Keratinocyte (primary cell): ENCODE measurements around the gene CSNK1G1.

Source experiments
- CTCF ChIP-seq, 3 experiments: IDR thresholded peaks in 1 of 3; conservative IDR thresholded peaks in 1 of 3; optimal IDR thresholded peaks in 1 of 3; 2 replicates in 2 of 3; 3 replicates in 1 of 3; pipeline versions ENCODE3 to v1.5.1; 2011; ENCODE audit warnings: low read length in 3 of 3, mild to moderate bottlenecking in 3 of 3, moderate library complexity in 2 of 3, control low read depth in 1 of 3, inconsistent platforms in 1 of 3; ENCODE audit not compliant: insufficient read depth in 2 of 3; ENCODE audit errors: extremely low read depth in 1 of 3
- EZH2 ChIP-seq: IDR thresholded peaks from one replicate; pipeline ENCODE4 v1.6.1; 2012; ENCODE audit warnings: inconsistent platforms, mild to moderate bottlenecking, low read length, moderate library complexity

GRCh38 chr15:64348455-64348854, 7.5 kb downstream of the CSNK1G1 start:
- TF ChIP-seq CTCF (optimal IDR thresholded peaks at IDR 0.05 in 1 of 3, IDR thresholded peaks at IDR 0.05 in 1 of 3, conservative IDR thresholded peaks at IDR 0.05 in 1 of 3; ENCODE audit: extremely low read depth in 1 of 3, insufficient read depth in 2 of 3, low read length in 3 of 3) (no peak), EZH2 (no peak)
